HG02798 (cell line): Measurements from ENCODE around the gene COL27A1.

Experiments used
- ATAC-seq: cut with Tn5 transposase; IDR thresholded peaks from one replicate; pipeline ENCODE4 v1.9.1; 2021; ENCODE audit warnings: mild to moderate bottlenecking; ENCODE audit not compliant: unreplicated experiment, poor library complexity

The COL27A1 gene

DNA sequence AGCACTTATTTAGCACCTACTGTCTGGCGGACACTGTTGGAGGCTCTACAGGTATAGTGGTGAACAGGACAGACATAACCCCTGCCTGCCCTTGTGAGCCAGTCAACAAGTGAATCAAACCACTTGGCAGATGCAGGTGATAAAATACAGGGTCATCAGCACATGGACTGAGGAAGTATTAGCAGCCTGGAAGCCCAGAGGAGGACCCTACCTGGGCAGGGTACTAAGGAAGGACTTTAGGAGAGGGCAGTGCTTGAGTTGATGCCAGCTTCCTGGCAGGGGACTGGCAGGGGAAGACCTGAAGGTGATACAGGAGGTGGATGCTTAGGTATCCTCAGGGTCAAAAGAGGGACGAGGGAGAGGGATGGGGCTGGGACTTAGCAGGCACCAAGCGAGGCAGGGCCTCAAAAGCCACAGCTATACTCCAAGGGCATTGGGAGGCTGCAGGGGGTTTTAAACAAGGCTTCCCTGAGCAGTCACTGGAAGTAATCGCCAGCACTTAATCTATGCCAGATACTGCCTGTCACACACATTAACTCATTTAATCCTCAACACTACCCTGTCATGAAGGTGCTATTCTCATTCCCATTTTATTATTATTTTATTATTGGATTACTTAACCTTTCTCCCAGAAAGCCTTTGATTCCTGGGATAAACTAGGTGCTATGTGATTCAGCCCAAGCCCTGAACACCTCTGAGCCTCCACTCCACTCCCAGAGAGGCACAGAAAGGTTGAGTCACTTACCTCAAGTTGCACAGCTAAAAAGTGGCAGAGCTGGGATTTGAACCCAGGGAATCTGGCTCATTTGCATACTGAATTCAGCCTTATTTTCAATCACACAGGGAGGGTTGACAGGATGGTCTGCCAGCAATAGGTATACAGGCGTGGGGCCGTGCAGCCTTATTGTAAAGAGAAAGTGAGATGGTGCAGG lies 103.8 kb downstream of the COL27A1 start:
- ATAC-seq = no peak

DNA sequence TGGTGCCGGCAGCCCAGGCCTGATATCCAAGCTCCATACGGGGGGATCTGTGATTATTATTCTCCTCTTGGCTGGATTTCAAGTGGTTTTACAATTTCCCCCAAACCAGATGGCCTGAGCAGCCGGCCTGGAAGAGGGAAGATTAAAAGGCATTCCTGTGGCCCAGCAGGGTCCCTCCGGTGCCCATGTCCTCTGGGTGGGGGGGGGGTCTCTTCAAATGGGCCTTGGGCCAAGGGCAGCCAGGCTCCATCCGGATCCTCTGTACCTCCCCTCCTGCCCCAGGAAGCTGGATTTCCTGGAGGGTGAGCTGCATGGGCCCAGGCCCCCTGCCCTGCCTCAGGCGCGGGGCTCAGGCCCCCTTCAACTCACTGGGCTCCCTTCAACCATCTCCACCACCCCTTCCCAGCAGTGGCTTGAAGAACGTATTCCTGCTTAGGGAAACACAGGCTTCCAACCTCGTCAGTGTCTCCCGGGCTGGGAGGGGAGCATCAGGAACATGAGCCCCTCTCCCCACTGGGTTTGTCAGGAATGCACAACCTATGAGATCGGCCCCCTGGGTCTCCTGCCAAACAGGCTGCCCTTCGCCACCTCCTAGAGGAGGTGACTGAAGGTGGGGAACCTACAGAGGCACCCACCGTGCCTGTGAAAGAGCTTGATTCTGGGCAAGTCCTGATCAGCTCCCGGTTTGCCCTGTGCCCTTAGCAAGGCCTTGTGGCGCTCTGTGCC lies 104.6 kb downstream of the COL27A1 start:
- no peak for ATAC-seq

- ATAC-seq = no peak
These were observed 105.7 kb downstream of the COL27A1 start for GRCh38 chr9:114261026-114261425.

DNA sequence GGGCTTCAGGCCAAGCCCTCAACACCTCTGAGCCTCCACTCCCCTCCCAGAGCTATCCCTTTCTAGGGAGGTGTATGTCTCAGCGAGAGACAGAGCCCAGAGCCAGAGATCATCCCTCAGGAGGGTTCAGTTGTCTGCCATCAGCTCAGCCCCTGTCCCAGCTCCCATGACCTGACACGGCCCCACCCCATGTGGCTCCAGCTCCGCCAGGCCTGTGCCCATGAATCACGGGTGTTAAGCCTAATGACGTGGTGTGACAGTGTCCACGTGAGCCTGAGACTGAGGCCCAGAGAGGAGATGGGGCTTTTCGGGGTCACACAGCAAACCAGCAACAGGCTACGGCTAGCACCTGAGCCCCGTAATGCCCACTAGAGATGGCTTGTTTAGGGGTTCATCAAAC lies 106.7 kb downstream of the COL27A1 start:
- no peak for ATAC-seq

DNA sequence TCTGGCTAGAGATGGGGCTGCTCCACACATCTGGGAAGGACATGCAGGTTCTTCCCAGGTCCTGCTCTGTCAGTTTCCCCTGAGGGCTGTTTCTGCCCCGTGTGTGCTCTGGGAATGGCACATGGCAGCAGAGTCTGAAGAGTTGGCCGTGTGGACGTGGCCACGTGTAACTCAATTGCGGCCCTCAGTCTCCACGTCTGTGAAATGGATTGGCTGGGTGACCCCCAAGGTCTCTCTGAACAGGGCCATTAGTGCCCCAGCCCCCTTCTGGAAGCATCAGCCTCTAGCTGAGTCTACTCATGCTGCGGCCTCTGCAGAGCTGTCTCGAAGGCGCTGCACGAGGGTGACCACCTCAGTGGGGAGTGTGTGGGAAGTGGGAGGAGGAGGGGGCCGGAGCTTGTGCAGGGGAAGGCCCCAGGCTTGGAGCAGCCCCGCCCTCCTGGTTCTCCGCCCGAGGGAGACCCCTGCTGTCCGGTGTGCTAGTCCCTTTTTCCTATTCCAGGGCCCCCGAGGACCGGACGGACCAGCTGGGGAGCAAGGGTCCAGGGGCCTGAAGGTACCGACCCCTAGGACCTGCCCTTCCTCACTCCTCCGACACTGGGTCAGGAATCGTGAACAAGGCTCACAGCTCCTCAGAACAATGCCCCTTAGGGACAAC lies 108.6 kb downstream of the COL27A1 start:
- ATAC-seq = no peak

GRCh38 chr9:114264806-114265550 lies 109.6 kb downstream of the COL27A1 start:
- ATAC-seq = no peak

- ATAC-seq = no peak
These were observed 111.6 kb downstream of the COL27A1 start for GRCh38 chr9:114266969-114267368.

- no peak for ATAC-seq
These were observed 113.7 kb downstream of the COL27A1 start for GRCh38 chr9:114269023-114269422.

DNA sequence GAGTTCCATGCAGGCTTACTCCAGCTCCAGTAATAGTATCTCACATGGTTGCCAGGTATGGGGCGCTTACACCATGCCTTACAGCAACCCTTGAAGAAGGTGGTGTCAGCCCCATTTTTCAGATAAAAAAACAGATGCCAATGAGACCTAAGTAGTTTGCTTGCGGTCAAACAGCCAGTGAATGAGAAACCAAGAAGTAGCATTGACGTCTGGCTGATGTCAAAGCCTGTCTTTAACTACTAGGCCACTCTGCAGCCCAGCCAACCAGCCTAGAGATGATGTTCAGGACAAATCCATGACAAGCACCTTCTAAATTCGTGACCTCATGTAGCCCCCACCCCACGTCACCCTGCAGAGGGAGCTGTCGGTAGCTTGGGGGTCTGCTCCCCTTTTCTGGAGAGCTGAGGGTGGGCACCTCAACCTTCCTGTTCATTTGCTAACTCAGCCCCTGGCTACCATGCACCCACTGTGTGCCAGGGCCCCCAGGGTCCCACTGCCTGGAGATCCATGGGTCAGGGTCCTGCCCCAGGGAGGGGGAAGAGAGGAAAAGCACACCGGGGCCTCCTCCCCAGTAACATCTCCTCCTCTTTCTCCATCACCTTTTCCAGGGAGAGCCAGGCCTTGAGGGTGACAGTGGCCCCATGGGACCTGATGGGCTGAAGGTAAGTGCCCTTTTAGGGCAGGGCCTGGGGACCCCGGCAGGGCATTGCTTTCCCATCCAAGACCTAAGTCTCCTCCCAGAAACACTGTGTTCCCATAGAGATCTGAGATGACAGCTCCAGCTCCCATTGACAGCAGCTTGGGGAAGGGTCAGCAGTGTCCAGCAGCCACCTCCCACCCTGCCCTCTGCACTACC lies 115.0 kb downstream of the COL27A1 start:
- ATAC-seq = no peak

- no peak for ATAC-seq
These were observed 116.5 kb downstream of the COL27A1 start for GRCh38 chr9:114271556-114272510.

DNA sequence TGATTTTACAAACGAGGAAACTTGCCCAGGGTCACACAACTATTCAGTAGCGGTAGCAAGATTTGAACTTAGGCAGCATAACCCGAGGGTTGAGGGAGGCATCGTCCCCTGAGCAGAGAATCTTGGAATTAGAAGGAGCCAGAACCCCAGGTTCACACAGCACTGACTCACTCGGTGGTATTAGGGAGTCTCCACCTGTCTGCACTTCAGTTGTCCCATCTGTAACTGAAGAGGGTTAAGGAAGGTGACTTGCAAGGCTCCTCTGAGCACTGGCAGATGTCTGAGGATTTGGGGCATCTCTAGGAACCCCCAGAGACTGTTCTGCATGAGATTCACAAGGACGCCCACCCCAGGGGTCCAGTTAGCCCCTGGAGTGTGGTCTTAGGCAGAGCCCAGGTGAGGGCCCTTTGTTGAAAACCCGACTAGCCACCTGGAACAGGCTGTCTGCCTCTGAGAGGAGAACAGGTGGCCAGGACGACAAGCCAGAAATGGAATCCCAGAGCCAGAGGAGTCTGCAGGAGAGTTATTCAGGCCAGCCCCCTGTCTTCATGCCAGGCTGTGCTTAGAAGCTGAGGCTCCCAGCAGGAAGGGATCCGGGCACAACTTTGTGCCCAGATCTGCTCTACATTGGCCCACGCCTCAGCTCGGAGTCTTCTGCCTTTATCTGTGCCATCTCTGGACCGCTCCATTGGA lies 117.5 kb downstream of the COL27A1 start:
- no peak for ATAC-seq

DNA sequence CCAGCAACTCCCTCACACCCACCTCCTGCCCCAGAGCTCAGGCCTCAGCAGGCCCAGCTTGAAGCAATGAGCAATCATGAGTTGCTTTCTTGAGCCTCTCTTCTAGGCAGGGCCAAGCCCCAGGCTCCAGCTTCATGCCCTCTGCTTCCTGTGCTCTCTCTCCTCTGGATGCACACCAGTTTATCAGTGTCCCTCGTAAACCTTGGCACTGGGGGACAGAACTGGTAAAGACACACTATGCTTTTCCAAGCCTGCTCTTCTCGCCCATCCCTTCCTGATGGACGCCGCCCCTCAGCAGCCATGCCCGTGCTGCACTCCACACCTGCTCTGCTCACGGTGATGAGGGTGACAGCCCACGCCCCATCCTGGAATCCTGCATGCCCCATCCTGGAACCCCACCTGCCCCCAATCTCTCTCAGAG lies 118.1 kb downstream of the COL27A1 start:
- ATAC-seq = no peak

- no peak for ATAC-seq
These were observed 118.9 kb downstream of the COL27A1 start for GRCh38 chr9:114274217-114274616.

- ATAC-seq = no peak
These were observed 120.1 kb downstream of the COL27A1 start for GRCh38 chr9:114275246-114276004.

DNA sequence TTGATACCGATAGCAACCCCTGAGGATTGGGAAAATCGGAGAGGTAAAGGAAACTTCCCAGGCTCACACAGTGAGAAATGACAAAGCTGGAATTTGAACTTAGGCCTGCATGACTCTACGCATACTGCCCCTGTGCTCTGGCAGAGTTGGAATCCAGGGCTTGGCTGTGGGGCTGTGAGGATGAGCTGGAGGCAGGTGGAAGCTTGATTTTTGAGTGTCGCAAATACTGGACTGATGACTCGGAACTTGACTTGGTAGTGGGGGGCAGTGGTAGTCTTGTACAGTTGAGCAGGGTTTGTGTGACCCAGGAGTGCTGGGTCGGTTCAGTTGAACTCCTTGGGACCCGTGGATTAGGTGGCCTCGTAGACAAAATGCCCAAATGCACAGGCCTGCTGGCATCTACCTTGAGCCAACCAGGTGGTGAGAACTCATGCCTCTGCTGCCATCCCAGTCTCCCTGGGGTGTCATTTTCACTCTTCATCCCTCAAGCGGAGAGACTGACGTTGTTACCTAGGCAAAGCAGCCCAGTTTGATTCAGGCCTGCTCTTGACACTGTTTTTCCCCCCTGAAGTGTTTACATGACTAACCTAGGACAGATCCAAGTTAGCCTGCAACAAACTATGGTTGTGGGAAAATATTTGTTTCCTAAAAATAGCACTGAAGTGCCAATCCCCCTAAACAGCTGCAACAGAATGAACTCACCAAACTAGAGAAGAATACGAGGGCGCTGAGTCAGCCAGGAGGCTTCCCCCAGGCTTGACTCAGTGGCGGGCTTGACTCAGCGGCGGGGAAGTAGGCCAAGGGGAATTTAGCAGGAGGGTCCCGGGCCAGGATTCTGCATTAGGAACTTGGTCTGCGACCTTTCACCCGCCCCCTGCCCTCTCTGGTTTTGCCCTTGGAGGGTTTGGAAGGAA lies 121.8 kb downstream of the COL27A1 start:
- ATAC-seq = no peak

DNA sequence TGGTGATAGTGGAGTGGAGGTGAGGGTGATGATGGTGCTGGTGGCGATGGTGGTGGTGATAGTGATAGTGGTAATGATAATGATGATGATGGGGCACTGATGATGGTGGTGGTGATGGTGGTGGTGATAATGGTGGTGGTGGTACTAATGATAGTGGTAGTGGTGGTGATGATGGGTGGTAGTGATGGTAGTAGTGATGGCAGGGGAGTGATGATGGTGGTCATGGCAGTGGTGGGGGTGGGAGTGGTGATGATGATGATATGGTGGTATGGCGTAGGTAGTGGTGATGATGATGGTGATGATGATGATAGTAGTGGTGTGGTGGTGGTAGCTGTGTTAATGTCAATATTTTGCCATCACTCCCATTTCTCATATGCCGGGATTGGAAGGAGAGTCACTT lies 123.0 kb downstream of the COL27A1 start:
- no peak for ATAC-seq
